ENCODE data around the gene DCHS1. TPM values are rescaled to one million over a fixed set of nuclear protein-coding genes. Genes with fewer than 3 reads are reported as not detected.

The DCHS1 gene
- total RNA-seq, 1 donor from 2014 or later, result 28.0 TPM

GRCh38 chr11:6658647-6659046, 3.0 kb upstream of the DCHS1 start:
- Histone ChIP-seq H3K36me3 (no peaks in the 10 kb centered on the region), H3K4me3 (no peak overlapping the region), H3K4me1 (no peaks in the 10 kb centered on the region), H3K27me3 (peaks cover 8% of the 10 kb centered on the region), H3K27ac (no peak overlapping the region), H3K9me3 (no peaks in the 10 kb centered on the region)
- ATAC-seq (no peak), DNase-seq (no peak)
- intact Hi-C loops (cut with DNase I), result no loop called here
- no peak for TF ChIP-seq CTCF (IDR thresholded peaks at IDR 0.05)

DNA sequence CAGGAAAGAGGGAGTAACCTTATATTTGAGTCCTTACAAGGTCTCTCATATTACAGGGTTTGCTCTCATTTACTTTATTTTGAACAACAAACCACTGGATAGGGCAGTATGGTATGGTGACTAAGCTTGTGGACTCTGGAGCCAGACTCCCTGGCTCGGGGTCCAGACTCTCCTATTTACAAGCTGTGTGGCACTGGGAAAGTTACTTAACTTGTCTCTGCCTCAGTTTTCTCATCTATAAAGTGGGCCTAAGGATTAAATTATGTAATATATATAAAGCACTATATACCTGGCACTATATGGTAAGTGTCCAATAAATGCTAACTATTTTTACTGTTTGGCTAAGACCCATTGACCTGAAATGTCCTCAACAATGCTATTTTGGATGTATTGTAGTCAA, 1.7 kb upstream of the DCHS1 start:
- DNase-seq, result no peak
- Histone ChIP-seq H3K27ac (no peak overlapping the region), H3K9me3 (no peaks in the 10 kb centered on the region), H3K4me3 (no peak overlapping the region), H3K36me3 (no peaks in the 10 kb centered on the region), H3K4me1 (peaks cover 4% of the 10 kb centered on the region), H3K27me3 (peaks cover 8% of the 10 kb centered on the region)
- intact Hi-C loops (cut with DNase I), result no loop called here
- no peak for ATAC-seq
- no peak for TF ChIP-seq CTCF (IDR thresholded peaks at IDR 0.05)

DNA sequence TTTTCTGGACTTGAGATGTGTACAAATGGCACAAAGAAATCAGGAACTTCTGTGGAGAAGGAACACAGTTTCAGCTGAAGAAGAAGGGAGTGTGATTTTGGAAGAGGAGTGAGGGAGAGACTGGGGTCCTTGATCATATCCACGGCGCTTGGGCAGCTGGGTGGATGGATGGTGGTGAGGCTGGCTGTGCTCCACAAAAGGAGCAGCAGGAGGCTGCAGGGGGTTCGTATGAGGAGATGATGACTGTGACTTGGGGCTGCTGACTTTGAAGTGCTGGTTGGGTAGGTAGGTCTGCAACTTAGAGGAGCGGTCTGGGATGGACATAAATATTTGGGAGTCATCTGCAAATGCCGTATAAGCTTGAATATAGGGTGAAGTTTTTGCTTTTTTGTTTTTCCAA, 1.3 kb upstream of the DCHS1 start:
- no peak overlapping the region for H3K27ac ChIP-seq
- intact Hi-C loops (cut with DNase I), result no loop called here

DNA sequence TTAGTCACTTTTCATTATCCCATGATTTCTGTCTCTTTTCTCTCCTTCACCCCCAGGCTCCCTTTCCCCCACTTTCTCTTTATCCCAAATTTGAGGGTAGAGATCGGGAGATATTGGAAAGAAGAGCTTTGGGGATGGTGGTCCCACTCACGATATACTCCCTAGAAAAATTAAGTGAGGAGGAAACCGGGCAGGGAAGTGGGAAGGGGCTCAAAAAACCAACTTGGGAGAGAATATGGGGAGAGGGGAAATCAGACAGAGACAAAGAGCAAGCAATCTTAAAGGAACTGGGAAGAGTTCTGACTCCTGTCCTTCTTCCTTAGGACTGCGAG, 941 bp upstream of the DCHS1 start:
- H3K4me1 ChIP-seq, result peaks cover 7% of the 10 kb centered on the region
- intact Hi-C loops (cut with DNase I), result no loop called here
- ATAC-seq (no peak), DNase-seq (no peak)
- no peaks in the 10 kb centered on the region for H3K36me3 ChIP-seq
- TF ChIP-seq CTCF (IDR thresholded peaks at IDR 0.05), result no peak
- no peak overlapping the region for H3K27ac ChIP-seq
- H3K4me3 ChIP-seq, result no peak overlapping the region
- H3K9me3 ChIP-seq, result no peaks in the 10 kb centered on the region
- peaks cover 8% of the 10 kb centered on the region for H3K27me3 ChIP-seq

More for the DNA sequence above, 1.3 kb upstream of the DCHS1 start:
- no peak for TF ChIP-seq CTCF (IDR thresholded peaks at IDR 0.05)
- H3K4me1 ChIP-seq, result peaks cover 7% of the 10 kb centered on the region
- no peak for DNase-seq
- H3K4me3 ChIP-seq, result no peak overlapping the region
- no peaks in the 10 kb centered on the region for H3K36me3 ChIP-seq
- H3K9me3 ChIP-seq, result no peaks in the 10 kb centered on the region
- H3K27me3 ChIP-seq, result peaks cover 8% of the 10 kb centered on the region
- no peak for ATAC-seq

DNA sequence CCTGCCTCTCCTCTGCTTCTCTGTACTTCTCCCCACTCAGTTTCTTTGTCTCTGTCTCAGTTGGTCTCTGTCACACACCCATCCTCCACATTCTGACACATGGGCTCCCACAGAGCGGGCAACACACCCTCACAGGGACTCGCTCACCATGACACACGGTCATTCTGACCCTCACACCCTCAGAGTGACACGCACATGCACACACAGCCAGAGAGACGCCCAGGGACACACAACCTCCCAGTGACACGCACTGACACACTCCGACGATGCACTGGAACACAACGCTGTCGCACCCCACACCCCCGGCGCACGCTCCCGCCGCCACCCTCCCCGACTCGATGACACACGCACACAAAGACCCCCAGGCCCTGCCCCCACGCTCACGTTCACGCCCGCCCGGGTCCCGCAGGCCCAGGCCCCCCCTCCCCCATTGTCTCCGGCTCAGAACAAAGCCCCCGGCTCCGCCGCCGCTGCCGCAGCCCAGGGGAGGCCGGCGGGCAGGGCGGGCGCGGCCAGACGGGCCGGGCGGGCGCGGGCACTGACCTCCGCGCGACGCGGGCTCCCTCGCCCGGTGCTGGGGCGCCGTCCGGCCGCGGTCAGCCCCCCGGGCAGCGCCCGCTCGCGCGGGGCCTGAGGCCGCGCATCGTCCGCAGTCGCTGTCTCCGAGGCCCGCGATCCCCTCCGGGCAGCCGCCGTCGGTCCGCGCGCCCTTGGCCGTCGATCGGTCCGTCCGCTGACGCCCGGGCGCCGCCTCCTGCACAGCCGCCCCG, 404 bp downstream of the DCHS1 start:
- H3K36me3 ChIP-seq, result no peaks in the 10 kb centered on the region
- peak overlapping the region; percentile 36 for H3K27ac ChIP-seq
- ATAC-seq, result peak; percentile 66

More for the DNA sequence above, 404 bp downstream of the DCHS1 start:
- peak; percentile 68 for DNase-seq
- peaks cover 8% of the 10 kb centered on the region for H3K27me3 ChIP-seq
- intact Hi-C loops (cut with DNase I), result no loop called here
- no peak for TF ChIP-seq CTCF (IDR thresholded peaks at IDR 0.05)
- peaks cover 7% of the 10 kb centered on the region for H3K4me1 ChIP-seq
- H3K4me3 ChIP-seq, result peak overlapping the region; percentile 47
- H3K9me3 ChIP-seq, result no peaks in the 10 kb centered on the region
